RWPE2 (cell line): ENCODE data around the gene SLC37A1.

Experiments used
- ATAC-seq: fragments of 200-7000 bp; cut with Tn5 transposase; 3 replicates; pipeline ENCODE4 v1.9.1; 2021; ENCODE audit warnings: low read depth
- DNase-seq: peaks from one replicate; pipeline ENCODE4 v3.0.0-alpha.2; 2020; ENCODE audit warnings: low spot score
- H3K27ac ChIP-seq: fragments of 450-650 bp; 2 replicates; pipeline ENCODE4 v1.5.1; 2017; ENCODE audit warnings: mild to moderate bottlenecking; ENCODE audit not compliant: poor library complexity, severe bottlenecking
- H3K27me3 ChIP-seq: fragments of 250-450 bp; sonication (Bioruptor Pico); 2 replicates; pipeline ENCODE4 v1.5.1; 2021; ENCODE audit warnings: mild to moderate bottlenecking, moderate library complexity; ENCODE audit not compliant: insufficient read depth, poor library complexity, severe bottlenecking
- H3K36me3 ChIP-seq: fragments of 250-450 bp; sonication (Bioruptor Pico); 2 replicates; pipeline ENCODE4 v1.5.1; 2020; ENCODE audit warnings: low read depth, mild to moderate bottlenecking, moderate library complexity
- H3K4me1 ChIP-seq: fragments of 250-450 bp; sonication (Bioruptor Pico); 2 replicates; pipeline ENCODE4 v1.5.1; 2021; ENCODE audit warnings: mild to moderate bottlenecking, moderate library complexity; ENCODE audit not compliant: insufficient read depth, poor library complexity, severe bottlenecking
- H3K4me3 ChIP-seq: fragments of 250-450 bp; sonication (Bioruptor Pico); 2 replicates; pipeline ENCODE4 v1.5.1; 2021; ENCODE audit warnings: mild to moderate bottlenecking, moderate library complexity; ENCODE audit not compliant: severe bottlenecking
- H3K9me3 ChIP-seq: fragments of 250-450 bp; sonication (Bioruptor Pico); 2 replicates; pipeline ENCODE4 v1.5.1; 2021; ENCODE audit warnings: mild to moderate bottlenecking, moderate library complexity; ENCODE audit not compliant: severe bottlenecking
- TF ChIP-seq, protein P1 (sequence below): fragments of 450-650 bp; IDR thresholded peaks from one replicate; pipeline ENCODE4 v1.5.1; 2017; ENCODE audit warnings: mild to moderate bottlenecking, moderate library complexity; ENCODE audit not compliant: poor library complexity, severe bottlenecking

SLC37A1 gene

DNA sequence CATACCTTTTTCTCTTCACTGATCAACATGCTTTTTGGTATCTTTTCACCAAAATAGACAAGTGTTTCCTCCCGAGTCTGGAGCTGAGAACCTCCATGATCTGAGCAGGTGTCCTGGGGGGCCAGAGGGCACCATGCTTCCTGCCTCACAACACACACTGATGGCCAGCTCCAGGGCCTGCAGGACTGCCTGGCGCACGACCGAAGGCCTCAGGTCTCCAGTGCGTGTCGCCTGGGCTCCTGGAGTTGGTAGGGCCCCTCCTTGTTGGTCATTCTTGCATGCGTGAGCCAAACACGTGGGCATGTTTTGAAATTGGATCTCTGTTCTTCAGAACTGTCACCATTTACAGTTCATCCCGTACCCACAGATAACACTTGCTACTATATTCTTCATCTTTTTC lies 64.4 kb downstream of the SLC37A1 start:
- no peaks in the 10 kb centered on the region for H3K4me1 ChIP-seq
- H3K27ac ChIP-seq, result no peak overlapping the region
- no peak overlapping the region for H3K4me3 ChIP-seq
- DNase-seq, result peak; percentile 19
- TF ChIP-seq, protein P1, sequence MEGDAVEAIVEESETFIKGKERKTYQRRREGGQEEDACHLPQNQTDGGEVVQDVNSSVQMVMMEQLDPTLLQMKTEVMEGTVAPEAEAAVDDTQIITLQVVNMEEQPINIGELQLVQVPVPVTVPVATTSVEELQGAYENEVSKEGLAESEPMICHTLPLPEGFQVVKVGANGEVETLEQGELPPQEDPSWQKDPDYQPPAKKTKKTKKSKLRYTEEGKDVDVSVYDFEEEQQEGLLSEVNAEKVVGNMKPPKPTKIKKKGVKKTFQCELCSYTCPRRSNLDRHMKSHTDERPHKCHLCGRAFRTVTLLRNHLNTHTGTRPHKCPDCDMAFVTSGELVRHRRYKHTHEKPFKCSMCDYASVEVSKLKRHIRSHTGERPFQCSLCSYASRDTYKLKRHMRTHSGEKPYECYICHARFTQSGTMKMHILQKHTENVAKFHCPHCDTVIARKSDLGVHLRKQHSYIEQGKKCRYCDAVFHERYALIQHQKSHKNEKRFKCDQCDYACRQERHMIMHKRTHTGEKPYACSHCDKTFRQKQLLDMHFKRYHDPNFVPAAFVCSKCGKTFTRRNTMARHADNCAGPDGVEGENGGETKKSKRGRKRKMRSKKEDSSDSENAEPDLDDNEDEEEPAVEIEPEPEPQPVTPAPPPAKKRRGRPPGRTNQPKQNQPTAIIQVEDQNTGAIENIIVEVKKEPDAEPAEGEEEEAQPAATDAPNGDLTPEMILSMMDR, result no peak
- H3K36me3 ChIP-seq, result 0 out of 2 replicates have a peak, but pooled peaks cover 3% of the 10 kb centered on the region
- ATAC-seq, result no peak
- H3K27me3 ChIP-seq, result no peaks in the 10 kb centered on the region
- peaks cover 5% of the 10 kb centered on the region for H3K9me3 ChIP-seq

DNA sequence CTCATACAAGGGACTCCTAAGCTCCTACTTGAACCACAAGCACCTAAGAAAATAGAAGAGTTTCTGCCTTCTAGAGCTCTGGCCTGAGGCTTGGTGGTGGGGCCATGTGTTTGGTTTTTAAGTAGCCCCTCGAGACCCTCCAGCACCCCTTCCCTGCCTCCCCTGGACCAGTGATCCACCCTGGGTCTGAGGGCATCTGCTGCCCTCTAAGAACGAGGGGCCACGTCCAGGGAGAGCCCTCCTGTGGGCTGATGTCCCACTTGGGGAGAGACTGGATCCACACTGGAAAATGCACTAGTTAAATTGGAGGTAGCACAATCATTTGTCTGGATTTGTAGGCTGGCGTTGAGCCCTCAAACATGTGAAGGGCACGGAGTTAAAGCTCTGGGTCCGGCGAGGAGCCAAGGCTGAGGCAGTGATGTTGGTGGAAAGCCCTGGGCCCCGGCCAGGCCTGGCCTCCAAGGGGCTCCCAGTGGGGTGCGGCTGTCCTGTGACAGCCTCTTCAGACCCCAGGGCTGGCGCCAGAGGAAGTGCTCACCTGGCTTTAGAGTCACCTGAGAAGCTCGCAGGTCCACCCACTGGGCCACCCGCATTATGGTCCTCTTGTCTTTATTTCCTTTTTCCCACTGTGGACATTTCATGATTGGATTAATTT lies 65.2 kb downstream of the SLC37A1 start:
- Histone ChIP-seq H3K36me3 (0 out of 2 replicates have a peak, but pooled peaks cover 3% of the 10 kb centered on the region), H3K9me3 (peaks cover 5% of the 10 kb centered on the region), H3K27ac (no peak overlapping the region), H3K4me3 (no peak overlapping the region), H3K4me1 (no peaks in the 10 kb centered on the region), H3K27me3 (no peaks in the 10 kb centered on the region)
- TF ChIP-seq, protein P1, result no peak
- ATAC-seq, result no peak
- peak; percentile 29 for DNase-seq

GRCh38 chr21:42579456-42580075 lies 65.9 kb downstream of the SLC37A1 start:
- DNase-seq, result peak; percentile 51
- TF ChIP-seq, protein P1, result no peak
- ATAC-seq, result no peak
- no peaks in the 10 kb centered on the region for H3K4me1 ChIP-seq
- H3K27ac ChIP-seq, result no peak overlapping the region
- 0 out of 2 replicates have a peak, but pooled peaks cover 3% of the 10 kb centered on the region for H3K36me3 ChIP-seq
- no peak overlapping the region for H3K4me3 ChIP-seq
- H3K9me3 ChIP-seq, result peaks cover 5% of the 10 kb centered on the region
- H3K27me3 ChIP-seq, result no peaks in the 10 kb centered on the region

- H3K4me3 ChIP-seq, result no peak overlapping the region
- no peak for ATAC-seq
- peaks cover 5% of the 10 kb centered on the region for H3K9me3 ChIP-seq
- H3K4me1 ChIP-seq, result no peaks in the 10 kb centered on the region
- 0 out of 2 replicates have a peak, but pooled peaks cover 3% of the 10 kb centered on the region for H3K36me3 ChIP-seq
- no peaks in the 10 kb centered on the region for H3K27me3 ChIP-seq
- H3K27ac ChIP-seq, result no peak overlapping the region
- peak; percentile 21 for DNase-seq
- TF ChIP-seq, protein P1, result no peak
Measured at GRCh38 chr21:42580076-42580792, 66.6 kb downstream of the SLC37A1 start.
